GM12878 (cell line): ENCODE results near the gene KDM2A. TPM values are rescaled to one million over a fixed set of nuclear protein-coding genes. Genes with fewer than 3 reads are reported as not detected.
A peak's percentile ranks its signal among the peaks of the same experiment; 100 is the strongest.

Experiments
- ATAC-seq: fragments of 200-7000 bp; cut with Tn5 transposase; 3 replicates; pipeline ENCODE4 v1.9.1; 2020; ENCODE audit warnings: mild to moderate bottlenecking, moderate library complexity
- BruUV-seq: library from RNA; stranded (reverse); fragments of 400-500 nt; replicated peaks from 2 replicates; lab custom pipeline; 2021; lab: Mats Ljungman, UMichigan
- CTCF ChIA-PET: fragments of 300-600 bp; sonication (Branson Sonifier 250); formaldehyde crosslinking; extraction: SDS; loops from one replicate; lab custom pipeline; 2021; ENCODE audit warnings: inconsistent platforms; lab: Yijun Ruan, JAX
- POLR2A ChIA-PET: fragments of 350-600 bp; formaldehyde crosslinking; extraction: SDS; loops from one replicate; lab custom pipeline; 2021; ENCODE audit warnings: inconsistent platforms; lab: Charles Lee
- RAD21 ChIA-PET: fragments of 300-600 bp; sonication (Branson Sonifier 250); formaldehyde crosslinking; loops from one replicate; lab custom pipeline; 2023; ENCODE audit warnings: antibody characterized with exemption; ENCODE audit not compliant: unreplicated experiment; lab: Charles Lee
- SMC1A ChIA-PET: fragments of 300-600 bp; sonication (Branson Sonifier 250); formaldehyde crosslinking; loops from one replicate; lab custom pipeline; 2023; ENCODE audit not compliant: unreplicated experiment, uncharacterized antibody; lab: Charles Lee
- DNase-seq: peaks from one replicate; pipeline ENCODE4 v3.0.0-alpha.2; 2011; ENCODE audit warnings: low read depth, low spot score
- FAIRE-seq: peaks from 3 replicates; lab custom pipeline; 2011; peaks lifted over from hg19 to GRCh38; lab: Jason Lieb, UNC
- H2AFZ ChIP-seq: 2 replicates; pipeline ENCODE4 v1.6.0; 2011; ENCODE audit warnings: low read depth, low read length, control low read depth; ENCODE audit not compliant: control insufficient read depth
- H3K27ac ChIP-seq: 2 replicates; pipeline ENCODE4 v1.5.1; 2011; ENCODE audit warnings: control low read depth; ENCODE audit not compliant: control insufficient read depth, insufficient read depth
- H3K27me3 ChIP-seq, 2 experiments: replicated peaks in 1 of 2; 2 replicates each; pipeline versions ENCODE4 v1.6.0 to v1.6.1; 2011; ENCODE audit warnings: low read length in 1 of 2; ENCODE audit not compliant: control insufficient read depth in 2 of 2, insufficient read depth in 2 of 2
- H3K36me3 ChIP-seq, 2 experiments: 2 replicates each; pipeline ENCODE4 v1.5.1; 2011; ENCODE audit warnings: low read length in 1 of 2; ENCODE audit not compliant: control insufficient read depth in 2 of 2, insufficient read depth in 2 of 2
- H3K4me1 ChIP-seq: 2 replicates; pipeline ENCODE4 v1.6.1; 2011; ENCODE audit warnings: mild to moderate bottlenecking, low read length, moderate library complexity, mixed read lengths; ENCODE audit not compliant: control insufficient read depth, insufficient read depth
- H3K4me2 ChIP-seq: 2 replicates; pipeline ENCODE4 v1.6.0; 2011; ENCODE audit warnings: control low read depth; ENCODE audit not compliant: control insufficient read depth, insufficient read depth
- H3K4me3 ChIP-seq: fragments of 200-600 bp; sonication (generic); 2 replicates; pipeline ENCODE4 v1.5.1; 2016
- H3K79me2 ChIP-seq: 2 replicates; pipeline ENCODE4 v1.6.0; 2011; ENCODE audit warnings: low read length; ENCODE audit not compliant: control insufficient read depth, insufficient read depth
- H3K9ac ChIP-seq: 2 replicates; pipeline ENCODE4 v1.8.0; 2011; ENCODE audit warnings: low read length, control low read depth, mixed read lengths; ENCODE audit not compliant: control insufficient read depth, insufficient read depth
- H3K9me3 ChIP-seq: replicated peaks from 3 replicates; pipeline ENCODE4 v1.5.1; 2011; ENCODE audit warnings: mild to moderate bottlenecking, low read length; ENCODE audit not compliant: control insufficient read depth, insufficient read depth
- H4K20me1 ChIP-seq: 2 replicates; pipeline ENCODE4 v1.6.0; 2011; ENCODE audit not compliant: control insufficient read depth, insufficient read depth
- ATF3 ChIP-seq: IDR thresholded peaks from 2 replicates; pipeline ENCODE4 v1.6.1; 2011; ENCODE audit warnings: low read depth, mild to moderate bottlenecking, low read length, moderate library complexity, borderline replicate concordance; ENCODE audit errors: extremely low read depth
- E2F8 ChIP-seq: fragments of 450-650 bp; IDR thresholded peaks from 2 replicates; pipeline ENCODE4 v1.6.1; 2018; ENCODE audit warnings: mild to moderate bottlenecking, low read depth, moderate library complexity; ENCODE audit not compliant: partially characterized antibody
- EGR1 ChIP-seq, 2 experiments: IDR thresholded peaks; 1 replicate in 1 of 2; 2 replicates in 1 of 2; pipeline ENCODE4 v1.6.1; 2011 to 2012; ENCODE audit warnings: low read depth in 2 of 2, low read length in 2 of 2, borderline replicate concordance in 1 of 2, mild to moderate bottlenecking in 1 of 2, moderate library complexity in 1 of 2
- IKZF2 ChIP-seq, 2 experiments: fragments of 450-650 bp; IDR thresholded peaks; 2 replicates each; pipeline ENCODE4 v1.6.1; 2017; ENCODE audit warnings: mild to moderate bottlenecking in 2 of 2, moderate library complexity in 2 of 2
- MTA2 ChIP-seq: fragments of 450-650 bp; IDR thresholded peaks from 2 replicates; pipeline ENCODE4 v1.6.1; 2016; ENCODE audit warnings: low read depth, mild to moderate bottlenecking, moderate library complexity
- NFIC ChIP-seq: IDR thresholded peaks from 2 replicates; pipeline ENCODE4 v1.6.1; 2012; ENCODE audit warnings: low read depth, mild to moderate bottlenecking, inconsistent platforms, low read length, moderate library complexity
- NR2C1 ChIP-seq: fragments of 450-650 bp; IDR thresholded peaks from 2 replicates; pipeline ENCODE4 v1.6.1; 2017; ENCODE audit warnings: antibody characterized with exemption, mild to moderate bottlenecking, moderate library complexity
- NR2C2 ChIP-seq: IDR thresholded peaks from 2 replicates; pipeline ENCODE4 v1.6.1; 2011; ENCODE audit warnings: borderline replicate concordance, low read depth; ENCODE audit not compliant: control insufficient read depth, insufficient read length
- NR2F1 ChIP-seq: fragments of 450-650 bp; conservative IDR thresholded peaks from 2 replicates; pipeline ENCODE4 v1.6.1; 2017; ENCODE audit warnings: mild to moderate bottlenecking
- PAX8 ChIP-seq: fragments of 450-650 bp; IDR thresholded peaks from 2 replicates; pipeline ENCODE4 v1.6.1; 2017; ENCODE audit warnings: mild to moderate bottlenecking, moderate library complexity
- SMARCA5 ChIP-seq: fragments of 450-650 bp; IDR thresholded peaks from 2 replicates; pipeline ENCODE4 v1.6.1; 2017; ENCODE audit warnings: mild to moderate bottlenecking
- SREBF1 ChIP-seq: IDR thresholded peaks from 2 replicates; pipeline ENCODE4 v1.6.1; 2012; ENCODE audit warnings: mild to moderate bottlenecking, low read length
- ZNF687 ChIP-seq: fragments of 450-650 bp; IDR thresholded peaks from 2 replicates; pipeline ENCODE4 v1.6.1; 2017; ENCODE audit warnings: mild to moderate bottlenecking, moderate library complexity
- WGBS: methylation state at CpG from one replicate; pipeline ENCODE4 v1.1.6; 2016; ENCODE audit warnings: low lambda C conversion rate; ENCODE audit not compliant: insufficient replicate concordance, insufficient coverage; ENCODE audit errors: missing lambda C conversion rate; 5-methylcytosine and 5-hydroxymethylcytosine counted together
- in situ Hi-C: fragments of 300-500 bp; cut with MboI; formaldehyde crosslinking; loops from 9 replicates; pipeline ENCODE4 v1.14.3; 2018; ENCODE audit warnings: mixed read lengths
- intact Hi-C: fragments of 100-400 bp; cut with micrococcal nuclease; formaldehyde crosslinking; loops from one replicate; pipeline ENCODE4 v1.14.2; 2022; ENCODE audit not compliant: unreplicated experiment
- polyA plus RNA-seq, 11 experiments: library from polyadenylated mRNA; depleted of rRNA in 4 of 11; unstranded in 6 of 11; stranded (reverse) in 5 of 11; fragments of >200 nt; fragmentation: Nextera tagmentation in 4 of 11; fragmentation: Illumina TruSeq in 1 of 11; extraction: Ambion mirVana in 4 of 11; extraction: Trizol in 1 of 11; gene quantifications; 1 replicate in 1 of 11; 2 replicates in 10 of 11; pipeline versions ENCODE4 v1.2.1 to v1.2.3, GENCODE V29; 2011 to 2016; ENCODE audit warnings: inconsistent platforms in 2 of 11, missing spikeins in 2 of 11, low read depth in 1 of 11
- total RNA-seq, 4 experiments: library from RNA; depleted of rRNA in 3 of 4; stranded (reverse); fragments of >200 nt in 3 of 4; fragmentation: Illumina TruSeq in 1 of 4; extraction: Trizol in 1 of 4; gene quantifications; 2 replicates each; pipeline versions ENCODE4 v1.2.1 to v1.2.3, GENCODE V29; 2013 to 2021

KDM2A gene
- total and polyA plus RNA-seq, 10 of the 15 experiments (the other 5 are each of a cell fraction or from before 2014, with no cell fraction given): 10.5 to 69.3 (median 41.6) TPM

- TF ChIP-seq NR2C2: no peak
- no peak for TF ChIP-seq ATF3
- no peak for TF ChIP-seq EGR1 (IDR thresholded peaks at IDR 0.05; ENCODE audit: borderline replicate concordance in 1 of 2, low read depth in 2 of 2, low read length in 2 of 2)
Observed at GRCh38 chr11:67163006-67163405, 43.9 kb downstream of the KDM2A start (continued).

GRCh38 chr11:67165623-67166022 is 46.6 kb downstream of the KDM2A start:
- no peak overlapping the region for H3K4me3 ChIP-seq
- no peaks in the 10 kb centered on the region for H3K9me3 ChIP-seq
- no TSS peak for BruUV-seq
- H3K79me2 ChIP-seq: peaks cover 78% of the 10 kb centered on the region
- ChIA-PET CTCF (interaction anchor here (1.0 to 8.7 kb wide), 7 partner anchors 9 to 151 kb away, joined by 3 to 114 read pairs (median 6); no protein-coding TSS in a partner anchor), SMC1A (interaction anchor here (0.7 to 1.5 kb wide), 8 partner anchors 12 to 114 kb away, joined by 3 to 4 read pairs (median 4); no protein-coding TSS in a partner anchor), POLR2A (interaction anchor here (0.5 to 1.0 kb wide), 3 partner anchors 75 to 913 kb away, joined by 3 read pairs; no protein-coding TSS in a partner anchor), RAD21 (interaction anchor here (0.8 to 1.8 kb wide), 7 partner anchors 12 to 212 kb away, joined by 3 to 12 read pairs (median 3); no protein-coding TSS in a partner anchor)
- in situ Hi-C loops: loop anchor here (5.0 kb wide), 1 partner anchor 83 kb away; no protein-coding TSS in a partner anchor
- no peak overlapping the region for H2AFZ ChIP-seq
- WGBS: 3% methylated on average over 1 of the region's 1 CpG
- H4K20me1 ChIP-seq: no peaks in the 10 kb centered on the region; the same call in 1 of the 2 replicates
- ATAC-seq (peak; percentile 57), DNase-seq (no peak), FAIRE-seq (peak; percentile 59)
- intact Hi-C loops: loop anchor here (5.0 kb wide), 1 partner anchor 68 kb away; no protein-coding TSS in a partner anchor
- H3K36me3 ChIP-seq: peaks cover 1 to 10% of the 10 kb centered on the region in 2 experiments; a peak in 2 of 4 replicates
- H3K4me1 ChIP-seq: peaks cover 23% of the 10 kb centered on the region
- H3K9ac ChIP-seq: no peak overlapping the region
- TF ChIP-seq NFIC: no peak
- TF ChIP-seq NR2F1: peak; percentile 80
- TF ChIP-seq PAX8: no peak
- no peak for TF ChIP-seq E2F8
- peak in 1 of 2 experiments; percentile 22; a peak in 1 of 4 replicates for TF ChIP-seq IKZF2 (IDR thresholded peaks at IDR 0.05)
- 0 out of 2 replicates have a peak, but pooled peaks have one; percentile 16 for TF ChIP-seq ZNF687
- TF ChIP-seq MTA2: 0 out of 2 replicates have a peak, but pooled peaks have one; percentile 11
- peak; percentile 30; the same call in 1 of the 2 replicates for TF ChIP-seq NR2C1
- no peak for TF ChIP-seq SREBF1
- TF ChIP-seq SMARCA5: 0 out of 2 replicates have a peak, but pooled peaks have one; percentile 21
- H3K4me2 ChIP-seq: peak overlapping the region; percentile 33
- H3K27ac ChIP-seq: peak overlapping the region; percentile 13
- H3K27me3 ChIP-seq: no peaks in the 10 kb centered on the region
